ENCODE results near the gene SFRP5. TPM values are rescaled to one million over a fixed set of nuclear protein-coding genes. Genes with fewer than 3 reads are reported as not detected.

SFRP5 gene
- total RNA-seq, 1 experiment from 2014 or later: 3.5 TPM

GRCh38 chr10:97768322-97769315, 3.2 kb downstream of the SFRP5 start:
- POLR2A ChIA-PET: no interaction called here
- CTCF ChIA-PET: no interaction called here
- no peaks in the 10 kb centered on the region for H3K9me3 Mint-ChIP-seq
- ATAC-seq (no peak), DNase-seq (ENCODE audit: low spot score) (no peak)
- H3K36me3 Mint-ChIP-seq: no peaks in the 10 kb centered on the region
- TF ChIP-seq CBFB (CRISPR knock-in tag; IDR thresholded peaks at IDR 0.05; ENCODE audit: low read depth) (no peak), HMGXB4 (CRISPR knock-in tag; IDR thresholded peaks at IDR 0.05) (no peak), ZNF416 (CRISPR knock-in tag; IDR thresholded peaks at IDR 0.05) (no peak), NR2C2 (CRISPR knock-in tag; IDR thresholded peaks at IDR 0.05) (no peak), FOXJ3 (CRISPR knock-in tag; IDR thresholded peaks at IDR 0.05; ENCODE audit: borderline replicate concordance) (no peak), PRDM15 (CRISPR knock-in tag; IDR thresholded peaks at IDR 0.05) (no peak), ZNF281 (CRISPR knock-in tag; IDR thresholded peaks at IDR 0.05) (no peak), PREB (CRISPR knock-in tag; IDR thresholded peaks at IDR 0.05; ENCODE audit: borderline replicate concordance) (no peak), CDX4 (CRISPR knock-in tag; IDR thresholded peaks at IDR 0.05; ENCODE audit: borderline replicate concordance) (no peak), ATF6 (CRISPR knock-in tag; IDR thresholded peaks at IDR 0.05) (no peak), GABPB1 (CRISPR knock-in tag; IDR thresholded peaks at IDR 0.05) (no peak), TEAD1 (CRISPR knock-in tag; IDR thresholded peaks at IDR 0.05) (no peak)
- no peak overlapping the region for H3K27ac Mint-ChIP-seq
- H3K27me3 Mint-ChIP-seq (ENCODE audit: low read depth): peaks cover 57% of the 10 kb centered on the region
- no peak overlapping the region for H3K4me3 Mint-ChIP-seq
- H3K4me1 Mint-ChIP-seq: peaks cover 11% of the 10 kb centered on the region
